ENCODE data around the gene SORBS1.

- no peak for TF ChIP-seq EZH2 (IDR thresholded peaks at IDR 0.05)
- TF ChIP-seq, protein P1, sequence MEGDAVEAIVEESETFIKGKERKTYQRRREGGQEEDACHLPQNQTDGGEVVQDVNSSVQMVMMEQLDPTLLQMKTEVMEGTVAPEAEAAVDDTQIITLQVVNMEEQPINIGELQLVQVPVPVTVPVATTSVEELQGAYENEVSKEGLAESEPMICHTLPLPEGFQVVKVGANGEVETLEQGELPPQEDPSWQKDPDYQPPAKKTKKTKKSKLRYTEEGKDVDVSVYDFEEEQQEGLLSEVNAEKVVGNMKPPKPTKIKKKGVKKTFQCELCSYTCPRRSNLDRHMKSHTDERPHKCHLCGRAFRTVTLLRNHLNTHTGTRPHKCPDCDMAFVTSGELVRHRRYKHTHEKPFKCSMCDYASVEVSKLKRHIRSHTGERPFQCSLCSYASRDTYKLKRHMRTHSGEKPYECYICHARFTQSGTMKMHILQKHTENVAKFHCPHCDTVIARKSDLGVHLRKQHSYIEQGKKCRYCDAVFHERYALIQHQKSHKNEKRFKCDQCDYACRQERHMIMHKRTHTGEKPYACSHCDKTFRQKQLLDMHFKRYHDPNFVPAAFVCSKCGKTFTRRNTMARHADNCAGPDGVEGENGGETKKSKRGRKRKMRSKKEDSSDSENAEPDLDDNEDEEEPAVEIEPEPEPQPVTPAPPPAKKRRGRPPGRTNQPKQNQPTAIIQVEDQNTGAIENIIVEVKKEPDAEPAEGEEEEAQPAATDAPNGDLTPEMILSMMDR (IDR thresholded peaks at IDR 0.05) = no peak
Observed at GRCh38 chr10:95573527-95573926, 12.4 kb upstream of the SORBS1 start.

All from neural progenitor cell (in vitro differentiated cells).